Liver (tissue), 9 donors: ENCODE data around the gene AKAP13. TPM values are rescaled to one million over a fixed set of nuclear protein-coding genes. Genes with fewer than 3 reads are reported as not detected.

Experiments
- DNase-seq: peaks from one replicate; pipeline ENCODE4 v3.0.0-alpha.2; 2017; ENCODE audit warnings: low spot score
- H3K27ac ChIP-seq, 2 donors: one replicate each; pipeline ENCODE4 v1.7.0; 2013; ENCODE audit warnings: inconsistent platforms in 2 of 2, low read length in 2 of 2, control low read depth in 1 of 2, low read depth in 1 of 2, mild to moderate bottlenecking in 1 of 2
- H3K27me3 ChIP-seq, 4 donors: one replicate each; pipeline versions ENCODE4 v1.6.1 to v1.7.0; 2013; ENCODE audit warnings: low read length in 3 of 4, inconsistent platforms in 1 of 4, mild to moderate bottlenecking in 1 of 4, moderate library complexity in 1 of 4; ENCODE audit not compliant: control insufficient read depth in 4 of 4, insufficient read depth in 4 of 4
- H3K36me3 ChIP-seq, 4 donors: one replicate each; pipeline versions ENCODE4 v1.6.1 to v1.7.0; 2013; ENCODE audit warnings: low read length in 3 of 4, mild to moderate bottlenecking in 3 of 4, low read depth in 1 of 4, moderate library complexity in 1 of 4; ENCODE audit not compliant: control insufficient read depth in 4 of 4, insufficient read depth in 3 of 4
- H3K4me1 ChIP-seq, 4 donors: one replicate each; pipeline versions ENCODE4 v1.6.1 to v1.7.0; 2013; ENCODE audit warnings: low read length in 3 of 4, mild to moderate bottlenecking in 3 of 4, moderate library complexity in 1 of 4; ENCODE audit not compliant: control insufficient read depth in 4 of 4, insufficient read depth in 4 of 4
- H3K4me3 ChIP-seq, 3 donors: one replicate each; pipeline versions ENCODE4 v1.6.1 to v1.7.0; 2013; ENCODE audit warnings: low read length in 3 of 3, control low read depth in 1 of 3, low read depth in 1 of 3, mild to moderate bottlenecking in 1 of 3
- H3K9ac ChIP-seq, 2 donors: one replicate each; pipeline ENCODE4 v1.7.0; 2013; ENCODE audit warnings: low read length in 2 of 2, mild to moderate bottlenecking in 2 of 2, moderate library complexity in 2 of 2, control low read depth in 1 of 2, low read depth in 1 of 2
- H3K9me3 ChIP-seq, 4 donors: one replicate each; pipeline versions ENCODE4 v1.6.1 to v1.7.0; 2013; ENCODE audit warnings: low read length in 3 of 4; ENCODE audit not compliant: control insufficient read depth in 4 of 4
- ATF3 ChIP-seq: IDR thresholded peaks from 2 replicates; pipeline ENCODE4 v1.6.1; 2016; ENCODE audit warnings: antibody characterized with exemption
- CTCF ChIP-seq: fragments of 150-350 bp; IDR thresholded peaks from 2 replicates; pipeline ENCODE4 v1.5.1; 2017; ENCODE audit warnings: improper control_type of control experiment, low read depth, low read length; ENCODE audit not compliant: missing input control
- EGR1 ChIP-seq, 2 donors: IDR thresholded peaks; 2 replicates each; pipeline ENCODE4 v1.6.1; 2016 to 2018; ENCODE audit warnings: antibody characterized with exemption in 2 of 2, low read depth in 2 of 2
- FOXA2 ChIP-seq: IDR thresholded peaks from 2 replicates; pipeline ENCODE4 v1.6.1; 2016; ENCODE audit warnings: antibody characterized with exemption
- GABPA ChIP-seq, 2 donors: IDR thresholded peaks in 1 of 2; conservative IDR thresholded peaks in 1 of 2; 2 replicates each; pipeline ENCODE4 v1.6.1; 2016; ENCODE audit warnings: antibody characterized with exemption in 2 of 2, mild to moderate bottlenecking in 1 of 2, moderate library complexity in 1 of 2
- HNF4G ChIP-seq: IDR thresholded peaks from 2 replicates; pipeline ENCODE4 v1.6.1; 2016; ENCODE audit warnings: antibody characterized with exemption
- JUND ChIP-seq, 2 donors: IDR thresholded peaks; 2 replicates each; pipeline ENCODE4 v1.6.1; 2016; ENCODE audit warnings: antibody characterized with exemption in 2 of 2
- MAX ChIP-seq: IDR thresholded peaks from 2 replicates; pipeline ENCODE4 v1.6.1; 2016; ENCODE audit warnings: antibody characterized with exemption
- NR2F2 ChIP-seq: IDR thresholded peaks from 2 replicates; pipeline ENCODE4 v1.6.1; 2016; ENCODE audit warnings: antibody characterized with exemption
- RXRA ChIP-seq, 2 donors: IDR thresholded peaks; 2 replicates each; pipeline ENCODE4 v1.6.1; 2017 to 2018; ENCODE audit warnings: antibody characterized with exemption in 2 of 2, mild to moderate bottlenecking in 1 of 2
- SP1 ChIP-seq: IDR thresholded peaks from 2 replicates; pipeline ENCODE4 v1.6.1; 2018; ENCODE audit warnings: antibody characterized with exemption, mild to moderate bottlenecking
- TAF1 ChIP-seq: conservative IDR thresholded peaks from 2 replicates; pipeline ENCODE4 v1.6.1; 2016; ENCODE audit warnings: antibody characterized with exemption, mild to moderate bottlenecking
- YY1 ChIP-seq: IDR thresholded peaks from 2 replicates; pipeline ENCODE4 v1.6.1; 2016; ENCODE audit warnings: antibody characterized with exemption, mild to moderate bottlenecking
- ZBTB33 ChIP-seq: IDR thresholded peaks from 2 replicates; pipeline ENCODE4 v1.6.1; 2016; ENCODE audit warnings: antibody characterized with exemption
- whole genome bisulfite sequencing: extraction: QIAGEN DNeasy Blood & Tissue Kit; methylation state at CpG from one replicate; pipeline ENCODE4 v1.1.7; 2013; 5-methylcytosine and 5-hydroxymethylcytosine counted together
- polyA plus RNA-seq, 2 donors: library from polyadenylated mRNA; stranded (reverse) in 1 of 2; unstranded in 1 of 2; fragments of 200-250 nt in 1 of 2; fragments of >200 nt in 1 of 2; fragmentation: Nextera tagmentation in 1 of 2; extraction: Ambion mirVana in 1 of 2; gene quantifications; one replicate each; pipeline versions ENCODE4 v1.2.1 to v1.2.3, GENCODE V29; 2013 to 2015
- total RNA-seq, 2 donors: library from RNA; depleted of rRNA; stranded (reverse); fragments of >200 nt; gene quantifications; one replicate each; pipeline ENCODE4 v1.2.3, GENCODE V29; 2014
- TF ChIP-seq, protein P1 (sequence below): IDR thresholded peaks from 2 replicates; pipeline ENCODE4 v1.6.1; 2016; ENCODE audit warnings: antibody characterized with exemption, mild to moderate bottlenecking
- donor health status: healthy.
- donor health status: healthy.
- donor health status: healthy.
- donor health status: healthy.
- donor health status: healthy.

The AKAP13 gene
- total and polyA plus RNA-seq, 4 donors = 18.6 to 92.3 (median 37.4) TPM

DNA sequence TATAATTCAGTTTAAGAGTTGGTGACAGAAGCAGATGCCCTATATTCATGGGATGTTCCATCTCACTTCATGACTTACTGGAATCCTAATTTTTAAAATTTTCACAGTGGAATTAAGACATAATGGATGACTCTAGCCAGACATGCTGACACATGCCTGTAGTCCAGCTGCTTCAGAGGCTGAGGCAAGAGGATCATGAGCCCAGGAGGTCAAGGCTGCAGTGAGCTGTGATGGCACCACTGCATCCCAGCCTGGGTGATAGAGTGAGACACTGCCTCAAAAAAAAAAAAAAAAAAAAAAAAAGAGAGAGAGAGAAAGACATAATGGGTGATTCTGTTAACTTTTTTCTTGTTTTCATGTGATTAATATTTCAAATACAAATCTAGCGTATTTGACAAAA, 290.8 kb downstream of the AKAP13 start:
- H3K4me1 ChIP-seq = peaks cover 0 to 10% (median 4%) of the 10 kb centered on the region in 4 donors
- no peak overlapping the region for H3K4me3 ChIP-seq
- DNase-seq = no peak
- no peaks in the 10 kb centered on the region for H3K27me3 ChIP-seq
- H3K27ac ChIP-seq = peak overlapping the region; percentile 58 to 75
- peaks cover 0 to 24% (median 13%) of the 10 kb centered on the region in 4 donors for H3K36me3 ChIP-seq
- 92% methylated on average over 1 of the region's 1 CpG for WGBS
- TF ChIP-seq JUND (IDR thresholded peaks at IDR 0.05) = no peak
- no peak for TF ChIP-seq ATF3
- TF ChIP-seq, protein P1, sequence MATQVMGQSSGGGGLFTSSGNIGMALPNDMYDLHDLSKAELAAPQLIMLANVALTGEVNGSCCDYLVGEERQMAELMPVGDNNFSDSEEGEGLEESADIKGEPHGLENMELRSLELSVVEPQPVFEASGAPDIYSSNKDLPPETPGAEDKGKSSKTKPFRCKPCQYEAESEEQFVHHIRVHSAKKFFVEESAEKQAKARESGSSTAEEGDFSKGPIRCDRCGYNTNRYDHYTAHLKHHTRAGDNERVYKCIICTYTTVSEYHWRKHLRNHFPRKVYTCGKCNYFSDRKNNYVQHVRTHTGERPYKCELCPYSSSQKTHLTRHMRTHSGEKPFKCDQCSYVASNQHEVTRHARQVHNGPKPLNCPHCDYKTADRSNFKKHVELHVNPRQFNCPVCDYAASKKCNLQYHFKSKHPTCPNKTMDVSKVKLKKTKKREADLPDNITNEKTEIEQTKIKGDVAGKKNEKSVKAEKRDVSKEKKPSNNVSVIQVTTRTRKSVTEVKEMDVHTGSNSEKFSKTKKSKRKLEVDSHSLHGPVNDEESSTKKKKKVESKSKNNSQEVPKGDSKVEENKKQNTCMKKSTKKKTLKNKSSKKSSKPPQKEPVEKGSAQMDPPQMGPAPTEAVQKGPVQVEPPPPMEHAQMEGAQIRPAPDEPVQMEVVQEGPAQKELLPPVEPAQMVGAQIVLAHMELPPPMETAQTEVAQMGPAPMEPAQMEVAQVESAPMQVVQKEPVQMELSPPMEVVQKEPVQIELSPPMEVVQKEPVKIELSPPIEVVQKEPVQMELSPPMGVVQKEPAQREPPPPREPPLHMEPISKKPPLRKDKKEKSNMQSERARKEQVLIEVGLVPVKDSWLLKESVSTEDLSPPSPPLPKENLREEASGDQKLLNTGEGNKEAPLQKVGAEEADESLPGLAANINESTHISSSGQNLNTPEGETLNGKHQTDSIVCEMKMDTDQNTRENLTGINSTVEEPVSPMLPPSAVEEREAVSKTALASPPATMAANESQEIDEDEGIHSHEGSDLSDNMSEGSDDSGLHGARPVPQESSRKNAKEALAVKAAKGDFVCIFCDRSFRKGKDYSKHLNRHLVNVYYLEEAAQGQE = no peak
- TF ChIP-seq EGR1 (IDR thresholded peaks at IDR 0.05; ENCODE audit: low read depth in 2 of 2) = no peak
- TF ChIP-seq CTCF = no peak
- no peak for TF ChIP-seq FOXA2
- no peak for TF ChIP-seq YY1
- no peak for TF ChIP-seq RXRA (IDR thresholded peaks at IDR 0.05)
- no peaks in the 10 kb centered on the region for H3K9me3 ChIP-seq
- no peak overlapping the region for H3K9ac ChIP-seq

DNA sequence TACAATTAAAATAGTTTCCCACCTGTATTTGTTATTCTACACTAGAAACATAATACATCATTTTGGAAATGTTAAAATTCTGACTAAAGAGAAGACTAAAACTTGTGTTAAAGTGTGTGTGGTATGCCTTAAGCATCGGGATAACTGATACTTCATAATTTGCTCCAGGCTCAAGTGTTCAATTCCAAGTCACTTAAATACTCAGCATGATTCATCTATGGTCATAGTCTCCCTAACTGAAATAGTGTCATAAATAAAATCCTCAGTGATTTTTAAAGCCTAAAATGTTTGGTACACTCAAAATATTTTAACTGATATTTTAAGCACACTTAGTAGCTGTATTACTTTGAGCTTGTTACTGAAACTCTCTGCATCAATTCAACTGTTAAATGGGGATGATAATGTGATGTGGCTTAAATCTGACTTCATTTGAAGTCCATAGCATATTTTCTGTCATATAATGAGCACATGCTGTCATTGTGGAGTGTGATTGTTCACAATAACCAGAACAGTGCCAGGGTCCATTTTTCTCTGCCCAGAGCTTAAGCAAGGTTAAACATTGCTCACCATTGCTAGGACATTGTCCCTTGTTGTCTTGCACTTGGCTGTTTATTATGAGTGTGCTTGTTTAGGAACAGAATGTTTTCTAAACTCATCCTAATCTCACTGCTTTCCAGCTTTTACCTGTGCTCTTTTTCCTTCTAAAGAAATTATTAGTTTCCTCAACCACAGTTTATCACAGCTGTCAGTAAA, 292.1 kb downstream of the AKAP13 start:
- Histone ChIP-seq H3K4me1 (peaks cover 0 to 10% (median 4%) of the 10 kb centered on the region in 4 donors), H3K9ac (peak overlapping the region in 1 of 2 donors; percentile 32), H3K4me3 (no peak overlapping the region), H3K9me3 (no peaks in the 10 kb centered on the region), H3K27ac (peak overlapping the region; percentile 58 to 75), H3K27me3 (no peaks in the 10 kb centered on the region), H3K36me3 (peaks cover 0 to 29% (median 19%) of the 10 kb centered on the region in 4 donors)
- WGBS = 90% methylated on average over 1 of the region's 1 CpG
- DNase-seq = no peak
- TF ChIP-seq FOXA2 (no peak), NR2F2 (no peak), SP1 (peak; percentile 80), ATF3 (peak; percentile 64), JUND (IDR thresholded peaks at IDR 0.05) (peak in 1 of 2 donors; percentile 67), GABPA (IDR thresholded peaks at IDR 0.05 in 1 of 2, conservative IDR thresholded peaks at IDR 0.05 in 1 of 2) (peak in 1 of 2 donors; percentile 32), CTCF (no peak), ZBTB33 (no peak), TAF1 (no peak), HNF4G (peak; percentile 36), MAX (peak; percentile 88), RXRA (IDR thresholded peaks at IDR 0.05) (peak; percentile 65 to 82)
- TF ChIP-seq, protein P1 = peak; percentile 25
